PFSK-1 (cell line): ENCODE results near the gene NOXA1.

Experiments used
- POLR2AphosphoS5 ChIP-seq: IDR thresholded peaks from 2 replicates; pipeline ENCODE4 v1.6.1; 2012; ENCODE audit warnings: low read depth, mild to moderate bottlenecking, control low read depth, low read length, moderate library complexity
- TF ChIP-seq, protein P1 (sequence below), 2 experiments: IDR thresholded peaks; 2 replicates each; pipeline versions ENCODE4 v1.6.1 to v1.8.0; 2011 to 2012; ENCODE audit warnings: low read depth in 2 of 2, low read length in 2 of 2, control low read depth in 1 of 2, inconsistent platforms in 1 of 2, mild to moderate bottlenecking in 1 of 2, moderate library complexity in 1 of 2; ENCODE audit not compliant: insufficient read depth in 1 of 2

DNA sequence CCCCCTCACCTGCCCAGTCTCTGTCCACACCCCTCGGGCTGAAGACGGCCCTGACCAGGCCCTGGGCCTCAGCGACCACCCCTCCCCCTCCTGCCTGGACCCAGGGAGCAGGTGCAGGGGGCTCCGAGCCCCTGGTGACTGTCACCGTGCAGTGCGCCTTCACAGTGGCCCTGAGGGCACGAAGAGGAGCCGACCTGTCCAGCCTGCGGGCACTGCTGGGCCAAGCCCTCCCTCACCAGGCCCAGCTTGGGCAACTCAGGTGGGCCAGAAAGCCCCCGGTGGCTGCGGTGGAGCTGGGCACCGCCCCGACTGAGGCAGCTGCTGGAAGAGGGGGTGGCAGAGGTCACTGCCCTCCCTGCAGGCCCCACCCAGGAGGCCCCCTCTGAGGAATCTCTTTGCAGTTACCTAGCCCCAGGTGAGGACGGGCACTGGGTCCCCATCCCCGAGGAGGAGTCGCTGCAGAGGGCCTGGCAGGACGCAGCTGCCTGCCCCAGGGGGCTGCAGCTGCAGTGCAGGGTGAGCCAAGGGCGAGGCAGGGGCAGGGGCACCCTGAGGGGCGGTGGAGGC, 10.2 kb downstream of the NOXA1 start:
- TF ChIP-seq POLR2AphosphoS5: no peak
- TF ChIP-seq, protein P1, sequence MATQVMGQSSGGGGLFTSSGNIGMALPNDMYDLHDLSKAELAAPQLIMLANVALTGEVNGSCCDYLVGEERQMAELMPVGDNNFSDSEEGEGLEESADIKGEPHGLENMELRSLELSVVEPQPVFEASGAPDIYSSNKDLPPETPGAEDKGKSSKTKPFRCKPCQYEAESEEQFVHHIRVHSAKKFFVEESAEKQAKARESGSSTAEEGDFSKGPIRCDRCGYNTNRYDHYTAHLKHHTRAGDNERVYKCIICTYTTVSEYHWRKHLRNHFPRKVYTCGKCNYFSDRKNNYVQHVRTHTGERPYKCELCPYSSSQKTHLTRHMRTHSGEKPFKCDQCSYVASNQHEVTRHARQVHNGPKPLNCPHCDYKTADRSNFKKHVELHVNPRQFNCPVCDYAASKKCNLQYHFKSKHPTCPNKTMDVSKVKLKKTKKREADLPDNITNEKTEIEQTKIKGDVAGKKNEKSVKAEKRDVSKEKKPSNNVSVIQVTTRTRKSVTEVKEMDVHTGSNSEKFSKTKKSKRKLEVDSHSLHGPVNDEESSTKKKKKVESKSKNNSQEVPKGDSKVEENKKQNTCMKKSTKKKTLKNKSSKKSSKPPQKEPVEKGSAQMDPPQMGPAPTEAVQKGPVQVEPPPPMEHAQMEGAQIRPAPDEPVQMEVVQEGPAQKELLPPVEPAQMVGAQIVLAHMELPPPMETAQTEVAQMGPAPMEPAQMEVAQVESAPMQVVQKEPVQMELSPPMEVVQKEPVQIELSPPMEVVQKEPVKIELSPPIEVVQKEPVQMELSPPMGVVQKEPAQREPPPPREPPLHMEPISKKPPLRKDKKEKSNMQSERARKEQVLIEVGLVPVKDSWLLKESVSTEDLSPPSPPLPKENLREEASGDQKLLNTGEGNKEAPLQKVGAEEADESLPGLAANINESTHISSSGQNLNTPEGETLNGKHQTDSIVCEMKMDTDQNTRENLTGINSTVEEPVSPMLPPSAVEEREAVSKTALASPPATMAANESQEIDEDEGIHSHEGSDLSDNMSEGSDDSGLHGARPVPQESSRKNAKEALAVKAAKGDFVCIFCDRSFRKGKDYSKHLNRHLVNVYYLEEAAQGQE (IDR thresholded peaks at IDR 0.05; ENCODE audit: insufficient read depth in 1 of 2, low read depth in 2 of 2, low read length in 2 of 2): no peak
